Dendritic cell treated with granulocyte-macrophage colony-stimulating factor and Interleukin-4, amounts not matched to agents 40 ng/mL and 50 ng/mL, for 4 days (primary cell): ENCODE measurements around the gene SNTB2.
A peak's percentile ranks its signal among the peaks of the same experiment; 100 is the strongest.

Experiments used
- H3K27ac Mint-ChIP-seq: one replicate; pipeline ENCODE4 v1.8.0; 2022; ENCODE audit warnings: mild to moderate bottlenecking, mixed read lengths
- H3K27me3 Mint-ChIP-seq: one replicate; pipeline ENCODE4 v1.8.0; 2022; ENCODE audit warnings: mild to moderate bottlenecking, mixed read lengths
- H3K36me3 Mint-ChIP-seq: one replicate; pipeline ENCODE4 v1.8.0; 2022; ENCODE audit warnings: low read depth, mixed read lengths
- H3K4me1 Mint-ChIP-seq: one replicate; pipeline ENCODE4 v1.8.0; 2022; ENCODE audit warnings: low read depth, mixed read lengths
- H3K4me3 Mint-ChIP-seq: one replicate; pipeline ENCODE4 v1.8.0; 2022; ENCODE audit warnings: mild to moderate bottlenecking, moderate library complexity, mixed read lengths
- H3K9me3 Mint-ChIP-seq: one replicate; pipeline ENCODE4 v1.8.0; 2022; ENCODE audit warnings: mixed read lengths
- intact Hi-C: fragments of 100-400 bp; cut with micrococcal nuclease; formaldehyde crosslinking; loops from one replicate; pipeline ENCODE4 v1.15.0; 2022

The SNTB2 gene

GRCh38 chr16:69166946-69167930, 19.7 kb upstream of the SNTB2 start:
- Mint-ChIP-seq H3K27ac (no peak overlapping the region), H3K4me3 (no peak overlapping the region), H3K27me3 (peaks cover 3% of the 10 kb centered on the region), H3K4me1 (peaks cover 32% of the 10 kb centered on the region), H3K9me3 (no peaks in the 10 kb centered on the region), H3K36me3 (peaks cover 78% of the 10 kb centered on the region)
- intact Hi-C loops: no loop called here

GRCh38 chr16:69169051-69169450, 17.9 kb upstream of the SNTB2 start:
- intact Hi-C loops: no loop called here
- no peak overlapping the region for H3K27ac Mint-ChIP-seq
- H3K36me3 Mint-ChIP-seq: peaks cover 59% of the 10 kb centered on the region
- H3K27me3 Mint-ChIP-seq: peaks cover 3% of the 10 kb centered on the region
- H3K4me1 Mint-ChIP-seq: peaks cover 50% of the 10 kb centered on the region
- no peak overlapping the region for H3K4me3 Mint-ChIP-seq
- no peaks in the 10 kb centered on the region for H3K9me3 Mint-ChIP-seq

- intact Hi-C loops: loop anchor here (2.0 kb wide), 1 partner anchor 17 kb away; the partner anchor contains the start of gene SNTB2
- peak overlapping the region; percentile 10 for H3K27ac Mint-ChIP-seq
- H3K27me3 Mint-ChIP-seq: peaks cover 3% of the 10 kb centered on the region
These were observed 17.2 kb upstream of the SNTB2 start for GRCh38 chr16:69169607-69170352.

GRCh38 chr16:69171325-69172084, 15.5 kb upstream of the SNTB2 start:
- peaks cover 37% of the 10 kb centered on the region for H3K36me3 Mint-ChIP-seq
- no peak overlapping the region for H3K4me3 Mint-ChIP-seq
- no peaks in the 10 kb centered on the region for H3K9me3 Mint-ChIP-seq
- H3K27ac Mint-ChIP-seq: peak overlapping the region; percentile 80
- H3K4me1 Mint-ChIP-seq: peaks cover 43% of the 10 kb centered on the region
- intact Hi-C loops: loop anchor here (2.0 kb wide), 1 partner anchor 15 kb away; the partner anchor contains the start of gene SNTB2
- H3K27me3 Mint-ChIP-seq: peaks cover 3% of the 10 kb centered on the region

More at GRCh38 chr16:69169607-69170352, 17.2 kb upstream of the SNTB2 start:
- H3K4me3 Mint-ChIP-seq: no peak overlapping the region
- H3K36me3 Mint-ChIP-seq: peaks cover 54% of the 10 kb centered on the region
- H3K9me3 Mint-ChIP-seq: no peaks in the 10 kb centered on the region
- H3K4me1 Mint-ChIP-seq: peaks cover 51% of the 10 kb centered on the region

- peaks cover 42% of the 10 kb centered on the region for H3K4me1 Mint-ChIP-seq
- no peaks in the 10 kb centered on the region for H3K9me3 Mint-ChIP-seq
- intact Hi-C loops: no loop called here
- peaks cover 7% of the 10 kb centered on the region for H3K27me3 Mint-ChIP-seq
- H3K4me3 Mint-ChIP-seq: no peak overlapping the region
- H3K36me3 Mint-ChIP-seq: no peaks in the 10 kb centered on the region
- H3K27ac Mint-ChIP-seq: no peak overlapping the region
These were observed 10.7 kb upstream of the SNTB2 start for GRCh38 chr16:69176033-69176800.

GRCh38 chr16:69179328-69180010, 7.5 kb upstream of the SNTB2 start:
- peaks cover 23% of the 10 kb centered on the region for H3K27me3 Mint-ChIP-seq
- peaks cover 13% of the 10 kb centered on the region for H3K4me1 Mint-ChIP-seq
- no peaks in the 10 kb centered on the region for H3K36me3 Mint-ChIP-seq
- H3K4me3 Mint-ChIP-seq: no peak overlapping the region
- H3K27ac Mint-ChIP-seq: peak overlapping the region; percentile 64
- no peaks in the 10 kb centered on the region for H3K9me3 Mint-ChIP-seq
- intact Hi-C loops: no loop called here

GRCh38 chr16:69180011-69180338, 7.0 kb upstream of the SNTB2 start:
- intact Hi-C loops: no loop called here
- no peaks in the 10 kb centered on the region for H3K9me3 Mint-ChIP-seq
- H3K4me1 Mint-ChIP-seq: peaks cover 13% of the 10 kb centered on the region
- no peak overlapping the region for H3K4me3 Mint-ChIP-seq
- no peaks in the 10 kb centered on the region for H3K36me3 Mint-ChIP-seq
- peaks cover 28% of the 10 kb centered on the region for H3K27me3 Mint-ChIP-seq
- peak overlapping the region; percentile 64 for H3K27ac Mint-ChIP-seq

- no peaks in the 10 kb centered on the region for H3K9me3 Mint-ChIP-seq
- H3K4me1 Mint-ChIP-seq: peaks cover 21% of the 10 kb centered on the region
- intact Hi-C loops: no loop called here
- peaks cover 32% of the 10 kb centered on the region for H3K27me3 Mint-ChIP-seq
- no peak overlapping the region for H3K4me3 Mint-ChIP-seq
- peaks cover 5% of the 10 kb centered on the region for H3K36me3 Mint-ChIP-seq
- no peak overlapping the region for H3K27ac Mint-ChIP-seq
These were observed 4.1 kb upstream of the SNTB2 start for GRCh38 chr16:69182730-69183416.

GRCh38 chr16:69187446-69188235, 677 bp downstream of the SNTB2 start:
- H3K4me3 Mint-ChIP-seq: peak overlapping the region; percentile 85
- H3K4me1 Mint-ChIP-seq: peaks cover 39% of the 10 kb centered on the region
- H3K27ac Mint-ChIP-seq: peak overlapping the region; percentile 91
- H3K36me3 Mint-ChIP-seq: peaks cover 19% of the 10 kb centered on the region
- intact Hi-C loops: loop anchor here (2.0 to 5.0 kb wide), 2 partner anchors 17 to 35 kb away; no protein-coding TSS in a partner anchor
- peaks cover 44% of the 10 kb centered on the region for H3K27me3 Mint-ChIP-seq
- no peaks in the 10 kb centered on the region for H3K9me3 Mint-ChIP-seq

- peak overlapping the region; percentile 85 for H3K4me3 Mint-ChIP-seq
- peaks cover 44% of the 10 kb centered on the region for H3K27me3 Mint-ChIP-seq
- intact Hi-C loops: loop anchor here (5.0 kb wide), 1 partner anchor 36 kb away; no protein-coding TSS in a partner anchor
- no peaks in the 10 kb centered on the region for H3K9me3 Mint-ChIP-seq
- peak overlapping the region; percentile 91 for H3K27ac Mint-ChIP-seq
- H3K4me1 Mint-ChIP-seq: peaks cover 39% of the 10 kb centered on the region
- H3K36me3 Mint-ChIP-seq: peaks cover 19% of the 10 kb centered on the region
These were observed 1.2 kb downstream of the SNTB2 start for GRCh38 chr16:69188236-69188549.

- no peak overlapping the region for H3K27ac Mint-ChIP-seq
- no peaks in the 10 kb centered on the region for H3K9me3 Mint-ChIP-seq
- peaks cover 39% of the 10 kb centered on the region for H3K4me1 Mint-ChIP-seq
These were observed 1.8 kb downstream of the SNTB2 start for GRCh38 chr16:69188716-69189115.

More at GRCh38 chr16:69188716-69189115, 1.8 kb downstream of the SNTB2 start:
- Mint-ChIP-seq H3K4me3 (peak overlapping the region; percentile 85), H3K36me3 (peaks cover 19% of the 10 kb centered on the region), H3K27me3 (peaks cover 47% of the 10 kb centered on the region)
- intact Hi-C loops: loop anchor here (5.0 kb wide), 1 partner anchor 36 kb away; no protein-coding TSS in a partner anchor
